Stimulated activated naive CD8-positive, alpha-beta T cell treated with anti-CD3 and anti-CD28 coated beads, Interleukin-15, Interleukin-2, amounts not matched to agents 100 ng/mL and 50 ng/mL, for 24 hours (primary cell): ENCODE data around the gene RMND1.
"Not testable (repeated sequence)": the region's sequence is repeated elsewhere in the genome, so short reads cannot be mapped to it uniquely, and the experiment has no call there.

Experiments used
- H3K27ac Mint-ChIP-seq: one replicate; pipeline ENCODE4 v1.8.0; 2021; ENCODE audit warnings: mild to moderate bottlenecking, mixed read lengths
- H3K27me3 Mint-ChIP-seq: one replicate; pipeline ENCODE4 v1.8.0; 2021; ENCODE audit warnings: mixed read lengths
- H3K36me3 Mint-ChIP-seq: one replicate; pipeline ENCODE4 v1.8.0; 2021; ENCODE audit warnings: low read depth, mixed read lengths
- H3K4me1 Mint-ChIP-seq: one replicate; pipeline ENCODE4 v1.8.0; 2021; ENCODE audit warnings: low read depth, mixed read lengths
- H3K4me3 Mint-ChIP-seq: one replicate; pipeline ENCODE4 v1.8.0; 2021; ENCODE audit warnings: mild to moderate bottlenecking, mixed read lengths
- H3K9me3 Mint-ChIP-seq: one replicate; pipeline ENCODE4 v1.8.0; 2021; ENCODE audit warnings: mixed read lengths

The RMND1 gene

DNA sequence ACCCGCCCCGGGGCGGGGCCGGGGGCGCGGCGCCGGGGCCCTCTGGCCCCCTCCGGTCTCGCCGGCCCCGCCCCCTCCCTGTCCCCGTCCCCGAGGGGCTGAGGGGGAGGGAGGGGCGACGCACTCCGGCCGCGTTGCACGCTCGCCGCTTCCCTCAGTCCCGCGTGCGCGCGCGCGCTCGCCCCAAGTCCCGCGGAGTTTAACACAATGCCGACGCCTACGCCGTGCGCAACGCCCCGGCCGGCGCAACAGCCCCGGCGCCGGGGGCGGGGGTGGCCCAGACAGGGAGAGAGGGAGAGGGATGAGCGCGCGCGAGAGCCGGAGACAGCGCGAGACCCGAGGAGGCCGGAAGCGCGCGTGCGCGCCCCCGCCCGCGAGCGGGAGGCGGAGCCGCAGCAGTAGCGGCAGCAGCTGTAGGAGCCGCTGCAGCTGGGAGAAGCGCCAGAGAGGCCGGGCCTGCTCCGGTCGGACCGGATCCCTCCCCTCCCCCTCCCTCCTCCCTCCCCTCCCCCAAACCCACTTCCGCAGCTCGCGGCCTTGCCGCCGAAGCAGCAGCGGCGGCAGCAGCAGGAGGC, 61.6 kb downstream of the RMND1 start:
- H3K27me3 Mint-ChIP-seq: no peaks in the 10 kb centered on the region
- H3K36me3 Mint-ChIP-seq: peaks cover 24% of the 10 kb centered on the region
- H3K9me3 Mint-ChIP-seq: no peaks in the 10 kb centered on the region
- H3K4me3 Mint-ChIP-seq: peak overlapping the region; percentile 48
- no peak overlapping the region for H3K27ac Mint-ChIP-seq
- peaks cover 70% of the 10 kb centered on the region for H3K4me1 Mint-ChIP-seq

DNA sequence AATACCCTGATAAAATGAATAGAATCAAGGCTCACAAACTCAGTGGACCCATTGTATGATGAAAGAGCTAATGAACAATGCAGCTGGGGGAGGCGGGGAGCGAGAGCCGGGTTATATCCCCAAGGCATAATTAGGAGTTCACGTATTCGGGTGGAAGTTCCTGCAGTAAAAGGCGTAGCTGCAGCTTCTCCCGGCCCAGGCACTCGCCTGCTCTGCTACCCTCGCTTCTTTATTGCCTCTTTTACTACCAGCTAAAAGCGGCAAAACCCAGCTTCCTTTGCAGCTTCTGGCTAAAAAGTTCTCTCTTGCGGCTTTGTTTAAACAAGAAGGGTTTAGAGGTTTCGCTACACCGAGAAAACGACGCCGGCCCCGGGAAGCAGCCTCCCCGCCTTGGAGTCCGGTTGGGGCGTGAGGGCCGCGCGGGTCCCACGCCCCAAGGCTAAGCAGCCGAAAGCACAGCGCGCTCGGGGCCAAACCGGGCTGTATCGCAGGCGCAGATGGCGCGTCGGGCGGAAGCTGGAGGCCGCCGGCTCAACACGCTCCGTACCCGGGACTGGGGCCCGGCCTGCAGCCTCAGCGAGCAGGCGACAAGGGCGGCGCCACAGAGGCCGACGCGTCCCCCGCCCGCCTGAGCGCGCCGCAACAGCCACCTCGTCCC, 62.2 kb downstream of the RMND1 start:
- Mint-ChIP-seq H3K4me3 (peak overlapping the region; percentile 91), H3K27ac (peak overlapping the region; percentile 96), H3K4me1 (peaks cover 70% of the 10 kb centered on the region), H3K36me3 (peaks cover 19% of the 10 kb centered on the region), H3K27me3 (no peaks in the 10 kb centered on the region), H3K9me3 (no peaks in the 10 kb centered on the region)

- peak overlapping the region; percentile 96 for H3K27ac Mint-ChIP-seq
- peaks cover 25% of the 10 kb centered on the region for H3K36me3 Mint-ChIP-seq
- H3K4me3 Mint-ChIP-seq: peak overlapping the region; percentile 91
- peaks cover 70% of the 10 kb centered on the region for H3K4me1 Mint-ChIP-seq
- no peaks in the 10 kb centered on the region for H3K9me3 Mint-ChIP-seq
- H3K27me3 Mint-ChIP-seq: no peaks in the 10 kb centered on the region
These were observed 62.8 kb downstream of the RMND1 start for GRCh38 chr6:151388997-151389617.

DNA sequence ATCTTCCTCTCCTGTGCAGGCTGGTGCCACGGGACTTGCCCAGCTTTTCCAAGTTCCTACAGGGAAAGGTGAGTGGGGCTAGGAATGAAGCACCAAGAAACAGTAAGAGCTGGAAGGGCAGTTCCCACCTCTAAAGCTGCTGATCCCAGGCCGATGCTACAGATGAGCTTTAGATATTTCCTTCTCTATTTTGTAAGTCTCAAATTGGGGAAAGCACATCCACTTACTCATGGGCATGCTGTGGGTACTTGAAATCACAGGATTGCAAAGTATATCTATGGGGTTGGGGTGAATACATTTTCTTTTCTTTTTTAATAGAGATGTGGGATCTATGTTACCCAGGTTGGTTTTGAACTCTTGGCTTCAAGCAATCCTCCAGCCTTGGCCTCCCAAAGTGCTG, 63.7 kb downstream of the RMND1 start:
- Mint-ChIP-seq H3K27ac (peak overlapping the region; percentile 65), H3K4me1 (peaks cover 65% of the 10 kb centered on the region), H3K27me3 (no peaks in the 10 kb centered on the region), H3K9me3 (no peaks in the 10 kb centered on the region), H3K36me3 (peaks cover 20% of the 10 kb centered on the region), H3K4me3 (no peak overlapping the region)

DNA sequence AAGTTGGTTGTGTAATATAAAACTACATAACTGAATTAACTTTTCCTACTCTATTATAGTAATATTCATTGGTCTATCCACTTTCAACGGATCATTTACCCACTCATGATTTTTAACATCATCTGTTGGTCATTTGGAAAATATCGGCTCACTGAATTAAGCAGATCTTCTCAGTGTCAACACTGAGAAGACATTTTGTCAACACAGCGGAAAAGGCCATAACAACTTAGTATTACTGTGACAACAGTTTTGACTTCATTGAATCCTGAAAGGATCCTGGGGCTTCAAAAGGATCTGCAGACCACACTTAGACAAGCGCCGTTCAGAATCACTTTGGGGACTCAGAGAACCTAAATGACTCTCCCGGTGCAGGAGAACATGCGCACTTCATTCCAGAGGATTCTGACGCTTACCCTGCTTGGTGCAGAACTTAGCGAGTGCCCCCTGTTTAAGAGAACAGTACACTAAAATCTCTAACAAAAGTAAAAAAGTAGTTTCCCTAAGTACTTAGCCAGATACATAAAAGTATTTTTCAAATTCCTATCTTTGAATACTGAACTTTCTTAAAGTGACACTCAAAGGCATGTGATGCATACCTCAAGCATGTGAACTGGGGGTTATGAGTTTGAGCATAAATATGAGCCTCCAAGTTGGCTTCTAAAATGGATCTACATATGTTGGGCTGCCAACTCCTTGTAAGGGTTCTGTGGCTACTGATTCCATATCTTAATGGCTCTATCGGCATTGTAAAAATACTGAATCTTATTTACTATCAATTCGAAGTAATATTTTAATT, 64.6 kb downstream of the RMND1 start:
- peaks cover 15% of the 10 kb centered on the region for H3K36me3 Mint-ChIP-seq
- H3K9me3 Mint-ChIP-seq: no peaks in the 10 kb centered on the region
- no peak overlapping the region for H3K27ac Mint-ChIP-seq
- H3K27me3 Mint-ChIP-seq: no peaks in the 10 kb centered on the region
- H3K4me1 Mint-ChIP-seq: peaks cover 56% of the 10 kb centered on the region
- H3K4me3 Mint-ChIP-seq: no peak overlapping the region

- H3K9me3 Mint-ChIP-seq: no peaks in the 10 kb centered on the region
- H3K27me3 Mint-ChIP-seq: no peaks in the 10 kb centered on the region
- H3K36me3 Mint-ChIP-seq: peaks cover 22% of the 10 kb centered on the region
- peaks cover 66% of the 10 kb centered on the region for H3K4me1 Mint-ChIP-seq
- H3K4me3 Mint-ChIP-seq: peak overlapping the region; percentile 45
- peak overlapping the region; percentile 86 for H3K27ac Mint-ChIP-seq
These were observed 66.7 kb downstream of the RMND1 start for GRCh38 chr6:151385177-151385576.

DNA sequence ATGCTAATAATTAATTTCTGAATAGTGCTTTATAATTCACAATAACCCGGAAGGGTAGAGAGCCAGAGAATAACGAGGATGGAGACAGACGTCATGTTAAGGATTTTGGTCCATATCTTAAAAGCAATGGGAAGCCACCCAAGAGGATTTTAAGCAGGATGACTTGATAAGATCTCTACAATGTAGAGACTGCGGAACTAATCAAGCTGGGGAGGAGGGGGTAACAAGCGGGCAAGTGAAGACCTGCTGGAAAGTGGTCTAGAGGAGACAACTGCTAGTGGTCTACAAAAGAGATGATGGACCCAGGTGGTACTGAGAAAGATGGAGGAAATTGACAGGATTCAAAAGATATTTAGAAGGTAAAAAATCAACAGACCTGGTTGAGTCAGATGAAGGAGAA, 67.8 kb downstream of the RMND1 start:
- Mint-ChIP-seq H3K9me3 (no peaks in the 10 kb centered on the region), H3K36me3 (peaks cover 24% of the 10 kb centered on the region), H3K4me1 (peaks cover 75% of the 10 kb centered on the region), H3K4me3 (no peak overlapping the region), H3K27ac (peak overlapping the region; percentile 86), H3K27me3 (no peaks in the 10 kb centered on the region)

- H3K4me3 Mint-ChIP-seq: not testable (repeated sequence)
These were observed 69.3 kb downstream of the RMND1 start for GRCh38 chr6:151382631-151383030.

DNA sequence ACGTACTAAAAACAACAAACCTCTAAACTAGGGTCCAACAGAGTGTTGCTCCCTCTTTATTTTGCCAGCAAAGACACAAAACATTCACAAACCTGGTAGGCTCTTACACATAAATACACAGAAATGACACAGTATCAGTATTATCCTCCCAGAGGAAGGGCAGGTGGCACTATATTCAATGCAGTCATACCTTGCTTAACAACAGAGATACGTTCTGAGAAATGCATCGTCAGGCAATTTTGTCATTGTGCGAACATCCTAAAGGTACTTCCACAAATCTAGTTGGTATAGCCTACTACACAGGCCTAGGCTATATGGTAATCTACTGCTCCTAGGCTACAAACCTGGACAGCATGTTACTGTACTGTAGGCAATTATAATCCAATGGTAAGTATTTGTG, 70.2 kb downstream of the RMND1 start:
- Mint-ChIP-seq H3K4me1 (peaks cover 72% of the 10 kb centered on the region), H3K27me3 (no peaks in the 10 kb centered on the region), H3K4me3 (no peak overlapping the region), H3K36me3 (peaks cover 29% of the 10 kb centered on the region), H3K9me3 (no peaks in the 10 kb centered on the region), H3K27ac (no peak overlapping the region)

More at GRCh38 chr6:151382631-151383030, 69.3 kb downstream of the RMND1 start:
- H3K9me3 Mint-ChIP-seq, H3K27me3 Mint-ChIP-seq, H3K27ac Mint-ChIP-seq: not testable (repeated sequence)
- Mint-ChIP-seq H3K4me1 (peaks cover 74% of the 10 kb centered on the region), H3K36me3 (peaks cover 32% of the 10 kb centered on the region)

DNA sequence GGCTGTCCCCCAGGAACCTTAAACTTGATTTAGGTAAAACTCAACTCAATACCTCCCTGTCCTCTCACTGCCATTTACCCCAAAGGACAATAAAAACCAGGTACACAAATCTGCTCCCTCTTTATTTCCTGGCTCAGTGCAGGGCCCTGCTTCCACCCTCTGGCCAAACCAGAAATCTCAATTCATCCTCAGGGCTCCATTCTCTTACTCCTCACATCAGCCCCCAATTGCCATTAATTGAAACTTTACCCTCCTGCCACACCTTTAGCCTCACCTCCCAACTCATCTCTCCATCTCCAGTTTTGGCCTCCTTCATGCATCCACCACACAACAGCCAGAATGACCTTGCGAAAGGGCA, 71.1 kb downstream of the RMND1 start:
- Mint-ChIP-seq H3K4me3 (peak overlapping the region; percentile 82), H3K27ac (peak overlapping the region; percentile 95), H3K27me3 (no peaks in the 10 kb centered on the region), H3K36me3 (peaks cover 30% of the 10 kb centered on the region), H3K4me1 (peaks cover 73% of the 10 kb centered on the region), H3K9me3 (no peaks in the 10 kb centered on the region)

- Mint-ChIP-seq H3K9me3 (no peaks in the 10 kb centered on the region), H3K27ac (peak overlapping the region; percentile 95), H3K4me3 (peak overlapping the region; percentile 82), H3K36me3 (peaks cover 30% of the 10 kb centered on the region), H3K4me1 (peaks cover 73% of the 10 kb centered on the region), H3K27me3 (no peaks in the 10 kb centered on the region)
These were observed 71.7 kb downstream of the RMND1 start for GRCh38 chr6:151379933-151380847.

- Mint-ChIP-seq H3K4me1 (peaks cover 89% of the 10 kb centered on the region), H3K4me3 (no peak overlapping the region), H3K27me3 (no peaks in the 10 kb centered on the region), H3K27ac (peak overlapping the region; percentile 50), H3K36me3 (peaks cover 31% of the 10 kb centered on the region), H3K9me3 (no peaks in the 10 kb centered on the region)
These were observed 74.8 kb downstream of the RMND1 start for GRCh38 chr6:151377095-151377494.

DNA sequence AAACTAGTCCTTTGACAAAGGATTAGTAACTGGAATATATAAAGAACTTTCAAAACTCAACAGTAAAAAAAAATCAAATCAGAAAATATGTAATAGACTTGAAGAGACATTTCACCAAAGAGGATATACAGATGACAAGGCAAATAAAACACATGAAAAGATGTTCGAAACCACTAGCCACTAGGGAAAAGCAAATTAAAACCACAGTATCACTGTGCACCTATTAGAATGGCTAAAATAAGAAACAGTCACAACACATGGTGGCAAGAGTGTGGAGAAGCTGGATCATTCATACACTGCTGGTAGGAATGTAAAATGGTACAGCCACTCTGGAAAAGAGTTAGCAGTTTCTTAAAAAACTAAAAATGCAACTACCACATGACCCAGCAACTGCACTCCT, 75.5 kb downstream of the RMND1 start:
- Mint-ChIP-seq H3K4me3 (peak overlapping the region; percentile 8), H3K36me3 (peaks cover 37% of the 10 kb centered on the region), H3K27ac (peak overlapping the region; percentile 50), H3K4me1 (peaks cover 92% of the 10 kb centered on the region), H3K9me3 (no peaks in the 10 kb centered on the region), H3K27me3 (no peaks in the 10 kb centered on the region)

- Mint-ChIP-seq H3K27ac (no peak overlapping the region), H3K4me3 (no peak overlapping the region), H3K27me3 (no peaks in the 10 kb centered on the region), H3K9me3 (no peaks in the 10 kb centered on the region), H3K4me1 (peaks cover 92% of the 10 kb centered on the region), H3K36me3 (peaks cover 41% of the 10 kb centered on the region)
These were observed 76.1 kb downstream of the RMND1 start for GRCh38 chr6:151375833-151376232.
